ENCODE measurements around the gene POPDC2. TPM values are rescaled to one million over a fixed set of nuclear protein-coding genes. Genes with fewer than 3 reads are reported as not detected.

Gene POPDC2
- total and polyA plus RNA-seq, 10 of the 15 experiments (the other 5 are each of a cell fraction or from before 2014, with no cell fraction given), result 1.8 to 12.7 (median 3.5) TPM

DNA sequence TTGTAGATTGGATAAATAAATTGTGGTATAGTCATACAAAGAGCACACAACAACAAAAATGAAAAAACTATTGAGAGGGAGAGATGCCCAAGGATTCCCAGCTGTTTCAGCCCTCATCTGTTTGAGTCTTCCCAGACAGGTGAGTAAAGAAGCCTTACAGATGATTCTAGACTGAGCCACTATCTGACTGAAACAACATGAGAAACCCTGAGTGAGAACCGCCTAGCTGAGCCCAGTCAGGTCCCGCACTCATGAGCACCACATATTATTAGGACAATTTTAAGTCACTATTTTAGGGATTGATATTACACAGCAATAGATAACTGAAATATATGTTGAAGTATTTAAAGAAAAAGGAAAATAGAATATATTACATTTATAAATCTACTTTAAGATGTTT is 19.0 kb downstream of the POPDC2 start (continued):
- no peak for TF ChIP-seq SKIL (IDR thresholded peaks at IDR 0.05; ENCODE audit: low read depth, poor library complexity, severe bottlenecking)
- no peak for TF ChIP-seq MTA3 (IDR thresholded peaks at IDR 0.05; ENCODE audit: borderline replicate concordance, low read length)
- TF ChIP-seq, protein P1, sequence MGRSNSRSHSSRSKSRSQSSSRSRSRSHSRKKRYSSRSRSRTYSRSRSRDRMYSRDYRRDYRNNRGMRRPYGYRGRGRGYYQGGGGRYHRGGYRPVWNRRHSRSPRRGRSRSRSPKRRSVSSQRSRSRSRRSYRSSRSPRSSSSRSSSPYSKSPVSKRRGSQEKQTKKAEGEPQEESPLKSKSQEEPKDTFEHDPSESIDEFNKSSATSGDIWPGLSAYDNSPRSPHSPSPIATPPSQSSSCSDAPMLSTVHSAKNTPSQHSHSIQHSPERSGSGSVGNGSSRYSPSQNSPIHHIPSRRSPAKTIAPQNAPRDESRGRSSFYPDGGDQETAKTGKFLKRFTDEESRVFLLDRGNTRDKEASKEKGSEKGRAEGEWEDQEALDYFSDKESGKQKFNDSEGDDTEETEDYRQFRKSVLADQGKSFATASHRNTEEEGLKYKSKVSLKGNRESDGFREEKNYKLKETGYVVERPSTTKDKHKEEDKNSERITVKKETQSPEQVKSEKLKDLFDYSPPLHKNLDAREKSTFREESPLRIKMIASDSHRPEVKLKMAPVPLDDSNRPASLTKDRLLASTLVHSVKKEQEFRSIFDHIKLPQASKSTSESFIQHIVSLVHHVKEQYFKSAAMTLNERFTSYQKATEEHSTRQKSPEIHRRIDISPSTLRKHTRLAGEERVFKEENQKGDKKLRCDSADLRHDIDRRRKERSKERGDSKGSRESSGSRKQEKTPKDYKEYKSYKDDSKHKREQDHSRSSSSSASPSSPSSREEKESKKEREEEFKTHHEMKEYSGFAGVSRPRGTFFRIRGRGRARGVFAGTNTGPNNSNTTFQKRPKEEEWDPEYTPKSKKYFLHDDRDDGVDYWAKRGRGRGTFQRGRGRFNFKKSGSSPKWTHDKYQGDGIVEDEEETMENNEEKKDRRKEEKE (IDR thresholded peaks at IDR 0.05), result no peak
- no peak for TF ChIP-seq CHD1 (IDR thresholded peaks at IDR 0.05; ENCODE audit: low read depth, low read length)
- no peak for TF ChIP-seq EGR1 (IDR thresholded peaks at IDR 0.05; ENCODE audit: borderline replicate concordance in 1 of 2, low read depth in 2 of 2, low read length in 2 of 2)
- TF ChIP-seq, protein P2, sequence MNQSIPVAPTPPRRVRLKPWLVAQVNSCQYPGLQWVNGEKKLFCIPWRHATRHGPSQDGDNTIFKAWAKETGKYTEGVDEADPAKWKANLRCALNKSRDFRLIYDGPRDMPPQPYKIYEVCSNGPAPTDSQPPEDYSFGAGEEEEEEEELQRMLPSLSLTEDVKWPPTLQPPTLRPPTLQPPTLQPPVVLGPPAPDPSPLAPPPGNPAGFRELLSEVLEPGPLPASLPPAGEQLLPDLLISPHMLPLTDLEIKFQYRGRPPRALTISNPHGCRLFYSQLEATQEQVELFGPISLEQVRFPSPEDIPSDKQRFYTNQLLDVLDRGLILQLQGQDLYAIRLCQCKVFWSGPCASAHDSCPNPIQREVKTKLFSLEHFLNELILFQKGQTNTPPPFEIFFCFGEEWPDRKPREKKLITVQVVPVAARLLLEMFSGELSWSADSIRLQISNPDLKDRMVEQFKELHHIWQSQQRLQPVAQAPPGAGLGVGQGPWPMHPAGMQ (IDR thresholded peaks at IDR 0.05; ENCODE audit: borderline replicate concordance), result no peak
